ENCODE data around the gene BPIFB3. TPM values are rescaled to one million over a fixed set of nuclear protein-coding genes. Genes with fewer than 3 reads are reported as not detected.

Gene BPIFB3
- total RNA-seq, result not detected in 2 replicates

- no peak for DNase-seq (ENCODE audit: low read depth, low spot score)
These were observed at the start of gene BPIFB3 for GRCh38 chr20:33053291-33054106. BPIFB3 (plus strand) TSS chr20:33053903; CDS start chr20:33055436, 1,533 bp downstream.

DNA sequence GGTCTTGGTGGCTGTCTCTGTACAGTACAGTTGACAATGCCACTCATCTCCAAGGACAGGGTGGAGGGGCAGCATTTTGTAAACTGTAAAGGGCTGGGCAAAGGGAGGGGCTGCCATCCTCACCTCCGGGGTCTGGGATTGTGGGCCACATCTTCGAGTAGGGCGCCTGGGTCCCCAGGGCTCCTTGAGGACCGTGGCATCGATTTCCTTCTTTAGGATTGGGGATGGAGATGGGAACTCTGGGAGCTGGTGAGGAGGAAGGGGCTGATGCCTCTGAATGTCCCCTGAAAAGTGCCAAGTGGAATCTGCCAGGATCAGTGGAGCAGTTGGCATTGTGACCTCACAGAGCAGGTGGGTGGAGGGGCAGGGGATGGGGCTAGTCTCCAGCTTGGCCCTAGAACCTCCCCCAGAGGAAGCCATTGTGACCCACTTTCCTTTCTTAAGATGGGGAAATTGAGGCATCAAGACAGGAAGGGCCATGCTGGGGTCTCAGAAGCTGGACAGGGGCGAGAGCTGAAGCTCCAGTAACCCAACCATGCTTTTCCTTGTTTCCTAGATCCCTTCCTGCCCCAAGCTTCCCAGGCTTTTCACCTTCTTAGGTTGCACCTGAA, 49.5 kb upstream of the BPIFB3 start, which contains the start of gene SUN5:
TSS of gene SUN5 (minus strand) at position 293 of the 611 bp plus-strand sequence. CDS start at position 200, 93 bp downstream.
- no peak for DNase-seq (ENCODE audit: low read depth, low spot score)

- DNase-seq (ENCODE audit: low read depth, low spot score), result no peak
These were observed 48.6 kb upstream of the BPIFB3 start for GRCh38 chr20:33005132-33005566.

GRCh38 chr20:33005908-33006775, 47.6 kb upstream of the BPIFB3 start:
- DNase-seq (ENCODE audit: low read depth, low spot score), result no peak

GRCh38 chr20:33006776-33007375, 46.8 kb upstream of the BPIFB3 start:
- no peak for DNase-seq (ENCODE audit: low read depth, low spot score)

DNA sequence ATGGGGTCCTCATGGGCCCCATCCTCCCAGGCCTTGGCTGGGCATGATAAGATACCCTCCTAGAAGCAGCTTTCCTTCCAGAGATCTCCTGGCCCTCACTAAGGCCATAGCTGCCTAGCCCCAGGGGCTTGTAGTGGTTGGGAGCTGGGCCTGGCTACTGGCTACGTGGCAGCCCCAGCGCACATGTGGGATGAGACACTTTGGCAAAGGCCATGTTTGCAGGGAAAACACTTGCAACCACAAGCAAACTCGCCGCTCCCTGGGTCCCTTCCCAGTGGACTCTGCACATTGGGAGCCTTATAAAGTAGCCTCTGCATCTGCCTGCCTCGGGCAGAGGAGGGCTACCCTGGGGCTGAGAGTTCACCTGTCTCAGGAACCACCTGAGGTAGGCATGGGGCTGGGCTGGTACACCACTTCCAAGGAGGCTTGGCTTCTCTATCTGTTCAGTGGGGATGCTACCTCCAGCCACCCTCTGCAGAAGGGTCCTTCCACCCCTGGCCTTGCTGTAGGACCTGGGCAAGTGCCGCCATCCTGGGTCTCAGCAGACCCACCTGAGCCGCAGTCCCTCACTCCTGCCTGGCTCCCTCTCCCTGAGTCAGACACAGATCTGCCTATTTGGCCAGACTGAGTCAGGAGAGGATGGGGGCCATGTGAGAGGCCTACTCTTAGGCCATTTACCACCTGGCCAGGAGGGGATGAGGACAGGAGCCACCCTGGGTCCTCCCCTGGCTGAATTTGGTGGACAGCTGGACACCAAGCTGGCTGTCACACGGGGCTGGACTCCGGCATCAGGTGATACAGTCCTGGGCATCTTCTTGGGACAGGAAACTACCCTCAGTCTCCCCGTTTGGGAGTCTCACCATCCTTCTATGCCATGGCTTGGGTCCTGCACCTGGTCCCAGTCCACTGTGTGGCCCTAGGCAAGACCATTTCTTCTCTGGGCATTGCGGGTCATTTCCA, 46.0 kb upstream of the BPIFB3 start, which contains the start of gene BPIFB2:
TSS of gene BPIFB2 (plus strand) at position 329 of the 960 bp plus-strand sequence. CDS start 871 bp downstream, outside the sequence.
- no peak for DNase-seq (ENCODE audit: low read depth, low spot score)

DNA sequence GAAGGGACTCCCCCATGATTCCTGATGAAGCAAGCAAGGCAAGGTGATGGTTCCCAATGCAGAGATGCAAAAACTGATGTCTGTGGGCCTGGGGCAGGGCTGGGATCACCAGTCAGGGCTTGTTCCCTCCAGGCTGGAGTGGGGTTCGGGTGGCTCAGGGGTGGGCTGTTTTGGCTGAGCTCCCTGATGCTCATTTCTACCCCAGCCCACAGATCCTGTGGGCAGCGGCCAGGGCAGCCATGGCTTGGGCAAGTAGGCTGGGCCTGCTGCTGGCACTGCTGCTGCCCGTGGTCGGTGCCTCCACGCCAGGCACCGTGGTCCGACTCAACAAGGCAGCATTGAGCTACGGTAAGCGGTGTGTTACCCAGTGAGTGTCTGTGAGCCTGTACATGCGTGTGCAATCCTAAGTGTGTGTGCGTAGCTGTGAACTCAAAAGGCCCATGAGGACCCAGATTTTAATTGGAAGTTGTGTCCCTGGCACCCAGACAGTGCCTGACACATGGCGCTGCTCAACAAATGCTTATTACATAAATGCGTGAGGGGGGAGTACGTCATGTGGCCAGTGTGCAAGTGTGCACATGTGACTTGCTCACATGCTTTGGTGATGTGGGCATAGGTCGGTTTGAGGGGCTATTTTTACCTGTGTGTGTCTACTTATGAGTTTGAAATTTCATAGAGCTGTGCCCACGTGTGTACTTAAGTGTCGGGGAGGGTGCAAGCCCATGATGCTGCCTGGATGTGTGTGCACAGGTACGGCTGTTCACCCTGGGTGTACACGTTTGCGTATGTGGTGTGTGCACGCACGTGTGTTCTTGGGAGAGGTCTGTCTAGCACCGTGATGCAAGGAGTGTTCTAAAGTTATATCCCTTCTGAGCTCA, 45.1 kb upstream of the BPIFB3 start:
- DNase-seq (ENCODE audit: low read depth, low spot score), result no peak

- DNase-seq (ENCODE audit: low read depth, low spot score), result no peak
These were observed 44.2 kb upstream of the BPIFB3 start for GRCh38 chr20:33009214-33010132.

DNA sequence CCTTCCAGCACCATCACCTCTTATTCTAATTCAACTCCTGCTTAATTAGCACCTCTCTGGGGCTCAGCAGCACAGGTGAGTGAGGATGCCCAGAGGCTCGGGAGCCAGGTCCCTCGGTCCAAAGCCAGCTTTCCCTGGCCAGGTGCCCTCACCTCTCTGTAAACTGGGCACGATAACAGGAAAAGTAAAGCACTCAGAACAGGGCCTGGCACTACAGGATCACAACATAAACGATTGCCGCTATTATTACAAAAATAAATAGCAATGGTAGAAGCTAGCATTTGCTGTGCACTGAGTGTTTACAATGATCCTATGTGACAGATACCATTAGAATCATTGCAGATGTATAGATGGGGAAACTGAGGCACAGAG, 43.6 kb upstream of the BPIFB3 start:
- no peak for DNase-seq (ENCODE audit: low read depth, low spot score)

GRCh38 chr20:33010674-33011449, 42.8 kb upstream of the BPIFB3 start:
- DNase-seq (ENCODE audit: low read depth, low spot score), result no peak

- DNase-seq (ENCODE audit: low read depth, low spot score), result no peak
These were observed 41.1 kb upstream of the BPIFB3 start for GRCh38 chr20:33012327-33013189.

DNA sequence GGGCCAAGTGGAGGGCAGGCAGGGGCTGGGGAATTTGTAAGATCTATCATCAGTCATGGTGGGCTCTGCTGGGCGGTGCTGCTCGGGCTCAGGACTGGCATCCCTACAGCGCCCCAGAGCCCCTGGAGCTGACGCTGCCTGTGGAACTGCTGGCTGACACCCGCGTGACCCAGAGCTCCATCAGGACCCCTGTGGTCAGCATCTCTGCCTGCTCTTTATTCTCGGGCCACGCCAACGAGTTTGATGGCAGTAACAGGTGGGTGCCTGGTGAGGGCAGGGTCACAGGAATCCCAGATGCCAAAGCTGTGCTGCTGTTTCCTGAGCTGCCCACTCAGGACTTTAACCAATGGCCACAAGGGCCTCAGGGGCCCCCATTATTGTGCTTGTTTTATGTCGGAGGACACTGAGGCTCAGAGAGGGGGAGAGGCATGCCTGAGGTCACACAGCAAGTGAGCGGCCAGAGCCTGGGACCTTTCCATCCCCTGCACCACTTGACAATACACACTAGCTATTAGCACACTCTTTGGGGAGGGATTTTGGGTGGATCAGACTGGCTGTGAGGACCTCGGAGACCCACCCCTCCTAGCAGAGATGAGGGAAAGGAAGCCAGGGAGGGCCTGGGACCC, 39.9 kb upstream of the BPIFB3 start:
- DNase-seq (ENCODE audit: low read depth, low spot score), result no peak

DNA sequence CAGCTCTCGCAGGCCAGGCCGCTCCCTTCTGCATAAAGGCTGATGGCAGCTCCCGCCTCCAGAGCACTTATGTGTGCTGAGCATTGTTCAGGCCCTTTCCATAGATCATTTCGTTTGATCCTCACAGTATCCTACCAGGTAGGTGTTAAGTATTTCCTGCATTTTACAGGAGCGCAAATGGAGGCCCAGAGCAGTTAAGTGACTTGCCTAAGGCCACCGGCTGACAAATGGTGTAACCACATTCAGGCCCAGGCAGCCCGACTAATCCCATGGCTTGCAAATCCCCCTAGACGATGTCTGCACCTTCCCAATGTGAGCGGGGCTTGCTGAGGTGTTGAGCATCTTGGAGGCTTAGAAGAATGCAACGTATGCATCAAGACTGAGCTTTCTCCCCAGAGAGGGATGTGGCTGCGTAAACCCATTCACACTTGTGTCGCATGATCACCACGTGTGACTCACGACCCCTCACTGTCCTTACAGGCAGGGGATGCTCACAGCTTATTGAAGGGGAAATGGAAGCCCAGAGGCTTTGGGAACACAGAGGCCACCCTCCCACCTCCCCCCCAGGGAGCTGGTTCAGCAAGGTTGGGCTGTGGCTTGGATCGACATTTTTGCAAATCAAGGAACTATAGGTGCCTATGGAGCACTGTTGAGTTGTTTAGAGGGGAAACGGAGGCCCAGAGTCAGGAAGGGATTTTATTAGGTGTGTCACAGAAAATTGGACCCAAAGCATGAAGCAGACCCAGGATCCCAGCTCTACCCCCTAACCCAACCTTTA, 39.2 kb upstream of the BPIFB3 start:
- DNase-seq (ENCODE audit: low read depth, low spot score), result no peak

DNA sequence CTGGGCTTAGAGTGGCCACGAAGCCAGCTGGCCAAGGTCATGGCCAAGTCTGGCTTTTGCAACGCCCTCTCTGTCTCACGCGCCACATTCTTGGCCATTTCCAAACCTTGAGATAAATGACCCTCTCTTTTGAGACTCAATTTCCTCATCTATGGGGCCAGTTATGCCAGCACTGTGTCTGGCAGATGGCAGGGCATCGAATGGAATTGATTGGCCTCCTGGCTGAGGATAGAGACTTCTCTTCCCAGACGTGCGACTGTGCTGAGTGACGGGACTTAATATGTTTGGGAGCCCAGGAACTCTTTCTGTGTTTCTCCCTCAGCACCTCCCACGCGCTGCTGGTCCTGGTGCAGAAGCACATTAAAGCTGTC, 38.6 kb upstream of the BPIFB3 start:
- DNase-seq (ENCODE audit: low read depth, low spot score), result no peak

Data from pulmonary artery endothelial cell (primary cell).